AG09319 (cell line): Measurements from ENCODE around the gene IGSF23.
A peak's percentile ranks its signal among the peaks of the same experiment; 100 is the strongest.
"Not testable (repeated sequence)": the region's sequence is repeated elsewhere in the genome, so short reads cannot be mapped to it uniquely, and the experiment has no call there.

Experiments
- DNase-seq: peaks from one replicate; pipeline ENCODE4 v3.0.0-alpha.2; 2010; ENCODE audit warnings: low read depth; ENCODE audit errors: extremely low read depth
- TF ChIP-seq, protein P1 (sequence below): IDR thresholded peaks from 2 replicates; pipeline ENCODE4 v1.5.1; 2011; ENCODE audit warnings: low read depth, mild to moderate bottlenecking, inconsistent platforms, low read length, moderate library complexity

The IGSF23 gene

DNA sequence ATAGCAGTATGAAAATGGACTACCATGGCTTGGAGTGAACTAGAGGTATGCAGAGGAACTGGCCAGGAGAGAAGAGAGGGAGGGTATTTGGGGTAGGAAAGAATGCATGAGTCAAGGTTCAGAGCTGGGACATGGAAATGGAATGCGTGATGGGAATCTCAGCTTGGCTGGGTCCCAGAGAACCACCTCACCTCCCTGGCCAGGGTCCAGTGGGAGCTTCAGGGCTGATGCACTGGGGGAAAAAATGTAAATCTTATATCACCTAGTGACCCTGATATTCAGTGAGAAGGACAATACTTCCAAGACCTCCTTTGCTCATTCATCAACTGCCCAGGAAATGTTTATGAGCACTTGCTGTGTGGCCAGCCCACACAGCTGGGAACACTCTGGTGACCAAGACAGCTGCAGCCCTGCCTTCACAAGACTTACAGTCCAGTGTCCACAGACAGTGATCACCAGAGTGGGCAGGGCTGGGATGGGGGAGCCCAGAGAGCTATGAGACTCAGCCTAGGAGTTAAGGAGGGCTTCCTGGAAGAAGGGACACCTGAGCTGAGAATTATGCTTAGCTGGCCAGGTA is 12.8 kb downstream of the IGSF23 start:
- TF ChIP-seq, protein P1, sequence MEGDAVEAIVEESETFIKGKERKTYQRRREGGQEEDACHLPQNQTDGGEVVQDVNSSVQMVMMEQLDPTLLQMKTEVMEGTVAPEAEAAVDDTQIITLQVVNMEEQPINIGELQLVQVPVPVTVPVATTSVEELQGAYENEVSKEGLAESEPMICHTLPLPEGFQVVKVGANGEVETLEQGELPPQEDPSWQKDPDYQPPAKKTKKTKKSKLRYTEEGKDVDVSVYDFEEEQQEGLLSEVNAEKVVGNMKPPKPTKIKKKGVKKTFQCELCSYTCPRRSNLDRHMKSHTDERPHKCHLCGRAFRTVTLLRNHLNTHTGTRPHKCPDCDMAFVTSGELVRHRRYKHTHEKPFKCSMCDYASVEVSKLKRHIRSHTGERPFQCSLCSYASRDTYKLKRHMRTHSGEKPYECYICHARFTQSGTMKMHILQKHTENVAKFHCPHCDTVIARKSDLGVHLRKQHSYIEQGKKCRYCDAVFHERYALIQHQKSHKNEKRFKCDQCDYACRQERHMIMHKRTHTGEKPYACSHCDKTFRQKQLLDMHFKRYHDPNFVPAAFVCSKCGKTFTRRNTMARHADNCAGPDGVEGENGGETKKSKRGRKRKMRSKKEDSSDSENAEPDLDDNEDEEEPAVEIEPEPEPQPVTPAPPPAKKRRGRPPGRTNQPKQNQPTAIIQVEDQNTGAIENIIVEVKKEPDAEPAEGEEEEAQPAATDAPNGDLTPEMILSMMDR, result no peak
- peak; percentile 86 for DNase-seq

DNA sequence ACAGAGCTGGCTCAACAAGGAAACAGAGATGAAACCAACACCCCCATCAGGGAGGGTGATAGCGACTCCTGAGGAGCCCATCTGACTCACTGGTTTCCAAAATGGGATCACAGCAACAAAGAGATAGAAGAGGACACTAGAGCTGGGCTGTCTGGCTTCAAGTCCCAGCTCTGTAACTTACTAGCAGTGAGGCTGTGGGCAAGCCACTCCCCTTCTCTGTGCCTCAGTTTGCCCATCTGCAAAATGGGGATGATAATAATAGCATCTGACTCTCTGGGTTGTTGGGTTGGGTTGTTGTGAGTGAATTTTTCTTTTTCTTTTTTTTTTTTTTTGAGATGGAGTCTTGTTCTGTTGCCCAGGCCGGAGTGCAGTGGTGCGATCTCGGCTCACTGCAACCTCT is 14.3 kb downstream of the IGSF23 start:
- TF ChIP-seq, protein P1, result no peak
- DNase-seq, result no peak

DNA sequence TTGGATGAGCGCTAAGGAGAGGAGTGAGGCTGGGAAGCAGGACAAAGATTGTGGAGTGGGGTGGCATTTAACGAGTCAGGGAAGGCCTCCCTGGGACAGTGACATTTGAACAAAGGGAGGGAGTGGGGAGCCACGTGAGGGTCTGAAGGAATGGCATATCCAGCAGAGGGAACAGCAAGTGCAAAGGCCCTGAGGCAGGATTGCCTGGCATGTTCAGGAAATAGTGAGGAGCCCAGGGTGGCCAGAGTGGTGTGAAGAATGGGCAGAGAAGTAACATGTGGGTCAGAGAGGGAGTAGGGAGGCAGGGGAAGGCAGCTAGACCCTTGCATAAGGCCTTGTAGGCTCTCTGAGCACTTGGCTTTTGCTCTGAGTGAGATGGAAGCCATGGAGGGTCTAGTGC is 15.4 kb downstream of the IGSF23 start:
- DNase-seq, result no peak
- TF ChIP-seq, protein P1, result no peak

DNA sequence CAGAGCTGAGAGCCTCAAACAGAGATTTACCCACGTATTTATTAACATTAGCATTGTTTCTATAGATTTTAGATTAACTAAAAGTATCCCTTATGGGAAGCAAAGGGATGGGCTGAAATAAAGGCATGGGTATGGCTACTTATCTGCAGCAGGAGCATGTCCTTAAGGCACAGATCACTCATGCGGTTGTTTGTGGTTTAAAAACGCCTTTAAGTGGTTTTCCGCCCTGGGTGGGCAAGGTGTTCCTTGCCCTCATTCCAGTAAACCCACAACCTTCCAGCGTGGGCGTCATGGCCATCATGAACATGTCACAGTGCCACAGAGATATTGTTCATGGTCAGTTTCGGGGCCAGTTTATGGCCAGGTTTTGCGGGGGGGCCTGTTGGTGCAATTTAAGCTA is 18.2 kb downstream of the IGSF23 start:
- DNase-seq, result not testable (repeated sequence)

DNA sequence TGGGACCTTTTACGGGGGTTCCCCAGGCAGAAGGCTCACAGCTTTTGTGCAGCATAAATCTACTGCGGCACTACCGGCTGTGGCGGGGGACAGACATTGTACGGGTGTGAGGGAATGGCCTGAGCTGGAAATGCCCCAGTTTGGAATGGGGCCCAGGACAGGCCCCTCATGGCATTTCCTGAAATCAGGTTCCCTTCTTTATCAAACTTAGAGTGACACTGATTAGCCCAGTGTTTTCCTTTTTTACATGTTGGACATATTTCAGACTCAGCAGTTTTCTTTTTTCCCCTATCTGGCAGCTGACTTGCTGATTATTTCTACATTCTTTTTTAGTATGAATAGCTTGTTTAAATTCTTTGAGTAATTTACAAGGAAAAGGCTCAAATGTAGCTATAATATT is 20.7 kb downstream of the IGSF23 start:
- not testable (repeated sequence) for DNase-seq

DNA sequence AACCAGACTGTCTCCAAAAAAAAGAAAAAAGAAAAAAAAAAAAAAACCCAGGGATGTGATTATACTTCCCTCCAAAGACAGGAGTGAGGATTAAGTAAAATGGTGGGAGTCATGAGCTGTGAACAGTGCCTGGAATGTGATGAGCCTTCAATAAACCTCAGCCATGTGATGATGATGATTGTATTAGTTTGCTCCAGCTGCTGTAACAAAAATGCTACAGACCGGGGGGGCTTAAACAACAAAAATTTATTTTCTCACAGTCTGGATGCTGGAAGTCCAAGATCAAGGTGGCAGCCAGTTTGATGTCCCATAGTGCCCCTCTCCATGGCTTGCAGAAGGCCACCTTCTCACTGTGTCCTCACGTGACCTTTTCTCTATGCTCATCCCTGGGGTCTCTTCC is 21.4 kb downstream of the IGSF23 start:
- TF ChIP-seq, protein P1, result no peak
- DNase-seq, result no peak

DNA sequence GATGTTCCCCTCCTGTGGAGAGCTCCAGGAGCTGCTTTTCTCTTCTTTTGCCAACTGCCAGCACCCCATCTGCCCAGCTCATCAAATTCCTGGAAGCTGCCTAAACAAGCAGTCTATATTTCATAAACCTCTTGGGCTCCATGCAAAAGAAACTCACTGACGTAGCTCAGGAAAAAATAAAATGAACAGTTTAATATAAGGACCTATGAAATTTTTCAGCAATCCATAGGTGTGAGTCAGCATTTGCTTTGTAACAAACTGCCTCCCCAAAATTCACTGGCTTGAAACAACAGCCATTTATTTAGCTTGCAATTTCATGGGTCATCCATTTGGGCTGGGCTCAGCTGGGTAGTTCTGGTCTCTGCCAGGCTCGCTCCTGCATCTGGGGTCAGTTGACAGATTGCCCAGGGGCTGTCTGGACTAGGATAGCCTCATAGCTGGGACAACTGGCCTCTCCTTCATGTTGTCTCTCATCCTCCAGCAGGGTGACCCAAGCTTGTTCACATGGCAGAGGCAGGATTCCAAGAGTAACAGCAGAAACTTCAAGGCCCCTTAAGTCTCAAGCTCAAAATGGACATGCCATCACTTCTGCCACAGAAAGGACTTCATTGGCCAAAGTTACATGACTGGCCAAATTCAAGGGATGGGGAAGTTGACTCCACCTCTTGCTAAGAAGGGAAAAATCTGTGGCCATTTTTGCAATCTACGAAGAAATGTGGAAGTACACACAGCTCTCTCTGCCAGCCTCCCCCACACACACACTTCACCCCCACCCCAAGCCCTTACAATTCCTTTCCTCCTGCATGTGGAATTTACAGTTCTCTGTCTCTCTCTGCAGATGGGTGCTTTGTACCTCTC is 22.4 kb downstream of the IGSF23 start:
- TF ChIP-seq, protein P1, result no peak; the same call in 1 of the 2 replicates
- no peak for DNase-seq

DNA sequence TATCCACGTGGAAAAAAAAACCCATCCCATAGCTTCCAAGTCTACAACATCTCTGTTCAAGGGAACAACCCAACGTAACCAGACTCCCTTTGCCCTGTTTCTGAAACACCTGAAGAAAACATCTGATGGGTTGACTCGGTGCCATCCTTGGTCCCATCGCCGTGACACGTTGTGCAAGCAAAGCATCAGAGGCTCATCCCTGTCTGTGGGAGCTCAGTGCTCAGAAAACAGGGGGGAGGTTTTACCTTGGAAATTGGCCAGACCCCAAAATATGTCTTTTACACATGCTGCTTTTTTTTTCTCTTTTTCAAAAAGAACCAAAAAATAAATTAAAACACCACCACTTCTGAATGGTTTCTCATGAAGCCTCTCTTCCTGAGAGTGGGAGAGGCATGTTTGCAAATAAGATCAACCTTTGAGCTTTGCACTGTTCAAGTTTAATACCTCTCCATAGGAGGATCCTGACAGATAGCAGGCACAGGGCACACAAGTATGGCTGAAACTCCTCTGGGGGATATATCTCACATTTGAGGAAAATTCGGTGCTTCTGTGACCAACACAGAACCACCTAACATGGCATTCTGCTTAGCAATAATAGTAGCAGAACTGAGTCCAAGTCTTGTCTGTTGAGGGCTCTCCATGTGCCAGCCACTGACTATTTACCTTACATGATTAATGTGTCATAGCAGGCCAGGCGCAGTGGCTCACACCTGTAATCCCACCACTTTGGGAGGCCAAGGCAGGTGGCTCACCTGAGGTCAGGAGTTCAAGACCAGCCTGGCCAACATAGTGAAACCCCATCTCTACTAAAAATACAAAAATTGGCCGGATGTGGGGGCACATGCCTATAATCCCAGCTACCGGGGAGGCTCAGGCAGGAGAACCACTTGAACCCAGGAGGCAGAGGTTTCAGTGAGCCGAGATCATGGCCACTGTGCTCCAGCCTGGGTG is 23.4 kb downstream of the IGSF23 start:
- TF ChIP-seq, protein P1, result no peak
- DNase-seq, result no peak
